Hematopoietic multipotent progenitor cell (in vitro differentiated cells): ENCODE data around the gene TMUB2. TPM values are rescaled to one million over a fixed set of nuclear protein-coding genes. Genes with fewer than 3 reads are reported as not detected.

ENCODE experiments used
- DNase-seq, 3 donors: peaks; one replicate each; pipeline ENCODE4 v3.0.0-alpha.2; 2011 to 2015; ENCODE audit warnings: low read depth in 2 of 3, low spot score in 2 of 3
- total RNA-seq: library from RNA; depleted of rRNA; stranded (reverse); fragments of >200 nt; gene quantifications from one replicate; pipeline ENCODE4 v1.2.3, GENCODE V29; 2012

Gene TMUB2
- total RNA-seq, 1 donor: 56.8 TPM

- DNase-seq: no peak
These were observed 13.8 kb downstream of the TMUB2 start for GRCh38 chr17:44200478-44201155.

GRCh38 chr17:44202756-44203155 lies 16.0 kb downstream of the TMUB2 start:
- DNase-seq: no peak

GRCh38 chr17:44203731-44204440 lies 17.1 kb downstream of the TMUB2 start:
- DNase-seq: peak in 2 of 3 donors; percentile 74 to 86

GRCh38 chr17:44204441-44204882 lies 17.7 kb downstream of the TMUB2 start:
- DNase-seq: no peak

GRCh38 chr17:44205962-44206824 lies 19.4 kb downstream of the TMUB2 start:
- peak in 1 of 3 donors; percentile 50 for DNase-seq

- no peak for DNase-seq
These were observed 20.0 kb downstream of the TMUB2 start for GRCh38 chr17:44206825-44207155.

- no peak for DNase-seq
These were observed 20.5 kb downstream of the TMUB2 start for GRCh38 chr17:44207319-44207718.

- no peak for DNase-seq
These were observed 21.0 kb downstream of the TMUB2 start for GRCh38 chr17:44207743-44208142.

- no peak for DNase-seq
These were observed 23.1 kb downstream of the TMUB2 start for GRCh38 chr17:44209786-44210341.

GRCh38 chr17:44210342-44211192 lies 23.8 kb downstream of the TMUB2 start:
- peak; percentile 92 to 94 (median 92) for DNase-seq

- DNase-seq: no peak
These were observed 24.8 kb downstream of the TMUB2 start for GRCh38 chr17:44211281-44212265.

- no peak for DNase-seq
These were observed 26.0 kb downstream of the TMUB2 start for GRCh38 chr17:44212507-44213402.

GRCh38 chr17:44213403-44214229 lies 26.8 kb downstream of the TMUB2 start:
- no peak for DNase-seq

- DNase-seq: no peak
These were observed 27.4 kb downstream of the TMUB2 start for GRCh38 chr17:44214230-44214494.

GRCh38 chr17:44214896-44215295 lies 28.1 kb downstream of the TMUB2 start:
- DNase-seq: no peak

- DNase-seq: no peak
These were observed 29.4 kb downstream of the TMUB2 start for GRCh38 chr17:44216173-44216572.

GRCh38 chr17:44216694-44217093 lies 29.9 kb downstream of the TMUB2 start:
- no peak for DNase-seq
